MM.1S (cell line): ENCODE results near the gene OR9G1.

Experiments used
- DNase-seq: peaks from one replicate; pipeline ENCODE4 v3.0.0-alpha.2; 2015
- H2AFZ ChIP-seq: fragments of 300-600 bp; sonication (generic); 2 replicates; pipeline ENCODE4 v1.6.0; 2016; ENCODE audit warnings: antibody characterized with exemption, low read length
- H3F3A ChIP-seq: fragments of 300-600 bp; sonication (generic); 2 replicates; pipeline ENCODE4 v1.6.1; 2016; ENCODE audit warnings: mild to moderate bottlenecking, antibody characterized with exemption, low read length, moderate library complexity, mixed read lengths; ENCODE audit not compliant: insufficient read depth
- H3K27ac ChIP-seq: fragments of 300-600 bp; sonication (generic); 2 replicates; pipeline ENCODE4 v1.5.1; 2016; ENCODE audit warnings: mild to moderate bottlenecking, low read length
- H3K27me3 ChIP-seq: fragments of 300-600 bp; sonication (generic); replicated peaks from 2 replicates; pipeline ENCODE4 v1.6.0; 2016; ENCODE audit warnings: low read length; ENCODE audit not compliant: insufficient read depth
- H3K36me3 ChIP-seq: fragments of 300-600 bp; sonication (generic); replicated peaks from 2 replicates; pipeline ENCODE4 v1.6.1; 2016; ENCODE audit warnings: mild to moderate bottlenecking, low read length, mixed read lengths; ENCODE audit not compliant: insufficient read depth
- H3K4me1 ChIP-seq: fragments of 300-600 bp; sonication (generic); 2 replicates; pipeline ENCODE4 v1.6.1; 2016; ENCODE audit warnings: low read length, mixed read lengths
- H3K4me2 ChIP-seq: fragments of 300-600 bp; sonication (generic); 2 replicates; pipeline ENCODE4 v1.6.0; 2016; ENCODE audit warnings: low read depth, low read length
- H3K4me3 ChIP-seq: fragments of 300-600 bp; sonication (generic); 2 replicates; pipeline ENCODE4 v1.5.1; 2016; ENCODE audit warnings: low read length, mixed read lengths
- H3K79me2 ChIP-seq: fragments of 300-600 bp; sonication (generic); 2 replicates; pipeline ENCODE4 v1.6.1; 2016; ENCODE audit warnings: mixed run types, low read length, mixed read lengths
- H3K9ac ChIP-seq: fragments of 300-600 bp; sonication (generic); 2 replicates; pipeline ENCODE4 v1.6.1; 2016; ENCODE audit warnings: low read length, mixed read lengths
- H3K9me2 ChIP-seq: fragments of 300-600 bp; sonication (generic); replicated peaks from 2 replicates; pipeline ENCODE4 v1.6.1; 2016; ENCODE audit warnings: mild to moderate bottlenecking, low read length, mixed read lengths; ENCODE audit not compliant: insufficient read depth
- H3K9me3 ChIP-seq: fragments of 300-600 bp; sonication (generic); replicated peaks from 2 replicates; pipeline ENCODE4 v1.6.1; 2016; ENCODE audit warnings: mild to moderate bottlenecking, low read length, mixed read lengths; ENCODE audit not compliant: insufficient read depth
- H4K20me1 ChIP-seq: fragments of 300-600 bp; sonication (generic); 2 replicates; pipeline ENCODE4 v1.6.1; 2016; ENCODE audit warnings: mild to moderate bottlenecking, low read length, moderate library complexity, mixed read lengths; ENCODE audit not compliant: insufficient read depth
- CTCF ChIP-seq: fragments of 300-600 bp; sonication (generic); IDR thresholded peaks from 2 replicates; pipeline ENCODE4 v1.5.1; 2016; ENCODE audit warnings: antibody characterized with exemption, low read length, mixed read lengths
- EZH2 ChIP-seq: fragments of 300-600 bp; sonication (generic); optimal IDR thresholded peaks from 2 replicates; pipeline ENCODE3; 2017; ENCODE audit warnings: low read depth, mild to moderate bottlenecking, antibody characterized with exemption, low read length, mixed read lengths
- EZH2phosphoT487 ChIP-seq: fragments of 300-600 bp; sonication (generic); IDR thresholded peaks from 2 replicates; pipeline ENCODE4 v1.6.1; 2018; ENCODE audit warnings: antibody characterized with exemption, low read length

OR9G1 gene

DNA sequence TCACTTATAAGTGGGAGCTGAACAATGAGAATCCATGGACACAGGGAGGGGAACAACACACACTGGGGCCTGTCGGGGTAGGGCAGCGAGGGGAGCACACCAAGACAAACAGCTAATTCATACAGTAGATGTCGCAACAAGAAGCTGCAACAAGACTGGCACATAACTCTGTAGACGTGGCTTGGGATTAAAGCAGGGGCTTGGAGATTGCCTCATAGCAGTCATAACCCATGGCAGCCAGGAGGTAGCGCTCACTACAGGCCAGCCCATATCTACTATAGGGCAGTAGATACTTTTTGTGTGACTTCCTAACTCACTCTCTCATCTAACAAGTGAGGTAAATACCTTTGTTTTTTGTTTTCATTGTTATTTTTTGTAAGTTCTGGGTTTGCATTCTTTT is 51.3 kb downstream of the OR9G1 start:
- no peak overlapping the region for H3K9ac ChIP-seq
- no peak overlapping the region for H3K4me2 ChIP-seq
- no peak overlapping the region for H3K27ac ChIP-seq
- no peak for TF ChIP-seq CTCF
- no peak for TF ChIP-seq EZH2
- no peak for TF ChIP-seq EZH2phosphoT487
- H3K9me3 ChIP-seq: no peaks in the 10 kb centered on the region
- no peaks in the 10 kb centered on the region for H3K27me3 ChIP-seq
- no peak overlapping the region for H2AFZ ChIP-seq
- H3F3A ChIP-seq: no peaks in the 10 kb centered on the region
- H3K4me3 ChIP-seq: no peak overlapping the region
- DNase-seq: no peak
- H3K36me3 ChIP-seq: no peaks in the 10 kb centered on the region
- no peaks in the 10 kb centered on the region for H4K20me1 ChIP-seq
- no peaks in the 10 kb centered on the region for H3K4me1 ChIP-seq
- no peaks in the 10 kb centered on the region for H3K79me2 ChIP-seq
- H3K9me2 ChIP-seq: no peaks in the 10 kb centered on the region

- no peak overlapping the region for H3K4me3 ChIP-seq
- no peaks in the 10 kb centered on the region for H3K9me2 ChIP-seq
- no peak overlapping the region for H3K27ac ChIP-seq
- no peak overlapping the region for H2AFZ ChIP-seq
- no peaks in the 10 kb centered on the region for H3K4me1 ChIP-seq
- no peaks in the 10 kb centered on the region for H3K9me3 ChIP-seq
- no peaks in the 10 kb centered on the region for H3K36me3 ChIP-seq
- H3K27me3 ChIP-seq: no peaks in the 10 kb centered on the region
- no peak overlapping the region for H3K4me2 ChIP-seq
- no peak overlapping the region for H3K9ac ChIP-seq
- TF ChIP-seq CTCF (no peak), EZH2 (no peak), EZH2phosphoT487 (no peak)
- no peak for DNase-seq
- H4K20me1 ChIP-seq: no peaks in the 10 kb centered on the region
- H3F3A ChIP-seq: no peaks in the 10 kb centered on the region
- H3K79me2 ChIP-seq: no peaks in the 10 kb centered on the region
Observed at GRCh38 chr11:56751480-56751879, 52.6 kb downstream of the OR9G1 start.
